HepG2 (cell line): Measurements from ENCODE around the gene KCNK6.

Source experiments
- CAMTA2 ChIP-seq: sonication (generic); formaldehyde crosslinking; IDR thresholded peaks from 2 replicates; pipeline ENCODE4 v1.4.0; 2020; ENCODE audit warnings: mild to moderate bottlenecking, missing genetic modification reagents, borderline replicate concordance
- CREB1 ChIP-seq, 2 experiments: fragments of 450-650 bp in 1 of 2; IDR thresholded peaks; 2 replicates each; pipeline ENCODE4 v1.6.1; 2016 to 2017; ENCODE audit warnings: control low read depth in 1 of 2, mild to moderate bottlenecking in 1 of 2, missing compliant biosample characterization in 1 of 2, missing genetic modification characterization in 1 of 2
- EZH2 ChIP-seq: conservative IDR thresholded peaks from 2 replicates; pipeline ENCODE4 v1.6.1; 2012; ENCODE audit warnings: mild to moderate bottlenecking, low read depth, low read length, moderate library complexity
- FOXK2 ChIP-seq: fragments of 450-650 bp; IDR thresholded peaks from 2 replicates; pipeline ENCODE4 v1.6.1; 2016
- KLF11 ChIP-seq: IDR thresholded peaks from 2 replicates; pipeline ENCODE4 v1.6.1; 2016; ENCODE audit warnings: missing compliant biosample characterization
- MLXIP ChIP-seq: sonication (generic); formaldehyde crosslinking; IDR thresholded peaks from 2 replicates; pipeline ENCODE4 v1.9.0; 2021; ENCODE audit warnings: missing genetic modification reagents, borderline replicate concordance
- NCOA1 ChIP-seq: sonication (generic); formaldehyde crosslinking; IDR thresholded peaks from 2 replicates; pipeline ENCODE4 v1.9.0; 2021; ENCODE audit warnings: missing genetic modification reagents
- PHF20 ChIP-seq: sonication (generic); formaldehyde crosslinking; IDR thresholded peaks from 2 replicates; pipeline ENCODE4 v1.5.0; 2020; ENCODE audit warnings: mild to moderate bottlenecking, missing genetic modification reagents
- POLR2A ChIP-seq, 2 experiments: IDR thresholded peaks; 2 replicates each; pipeline ENCODE4 v1.6.1; 2011; ENCODE audit warnings: low read depth in 2 of 2, low read length in 2 of 2, mild to moderate bottlenecking in 1 of 2, moderate library complexity in 1 of 2; ENCODE audit not compliant: insufficient read depth in 1 of 2
- ZNF292 ChIP-seq: sonication (generic); formaldehyde crosslinking; IDR thresholded peaks from 2 replicates; pipeline ENCODE4 v1.8.1; 2022; ENCODE audit warnings: mild to moderate bottlenecking, low read depth, missing genetic modification reagents, borderline replicate concordance
- ZNF660 ChIP-seq: sonication (generic); formaldehyde crosslinking; IDR thresholded peaks from 2 replicates; pipeline ENCODE4 v1.5.1; 2020; ENCODE audit warnings: mild to moderate bottlenecking, low read depth, missing genetic modification reagents, borderline replicate concordance
- ZSCAN21 ChIP-seq: sonication (generic); formaldehyde crosslinking; IDR thresholded peaks from 2 replicates; pipeline ENCODE4 v1.8.0; 2022; ENCODE audit warnings: mild to moderate bottlenecking, missing genetic modification reagents, moderate library complexity, borderline replicate concordance

- TF ChIP-seq ZNF292 (CRISPR knock-in tag) (no peak), CAMTA2 (CRISPR knock-in tag) (no peak), ZNF660 (CRISPR knock-in tag) (no peak), ZSCAN21 (no peak), FOXK2 (no peak), PHF20 (CRISPR knock-in tag) (no peak), POLR2A (IDR thresholded peaks at IDR 0.05; ENCODE audit: insufficient read depth in 1 of 2, low read depth in 2 of 2, low read length in 2 of 2) (no peak), KLF11 (CRISPR knock-in tag) (no peak), MLXIP (CRISPR knock-in tag) (no peak), EZH2 (no peak), NCOA1 (CRISPR knock-in tag) (no peak), CREB1 (IDR thresholded peaks at IDR 0.05) (no peak), CREB1 (CRISPR knock-in tag; IDR thresholded peaks at IDR 0.05) (no peak)
These were observed 20.6 kb upstream of the KCNK6 start for GRCh38 chr19:38298821-38299680.
